GM12878 (cell line): ENCODE results near the gene PROZ. TPM values are rescaled to one million over a fixed set of nuclear protein-coding genes. Genes with fewer than 3 reads are reported as not detected.

Experiments used
- ATAC-seq: fragments of 200-7000 bp; cut with Tn5 transposase; 3 replicates; pipeline ENCODE4 v1.9.1; 2020; ENCODE audit warnings: mild to moderate bottlenecking, moderate library complexity
- BruUV-seq: library from RNA; stranded (reverse); fragments of 400-500 nt; replicated peaks from 2 replicates; lab custom pipeline; 2021; lab: Mats Ljungman, UMichigan
- CTCF ChIA-PET: fragments of 300-600 bp; sonication (Branson Sonifier 250); formaldehyde crosslinking; extraction: SDS; loops from one replicate; lab custom pipeline; 2021; ENCODE audit warnings: inconsistent platforms; lab: Yijun Ruan, JAX
- POLR2A ChIA-PET: fragments of 350-600 bp; formaldehyde crosslinking; extraction: SDS; loops from one replicate; lab custom pipeline; 2021; ENCODE audit warnings: inconsistent platforms; lab: Charles Lee
- RAD21 ChIA-PET: fragments of 300-600 bp; sonication (Branson Sonifier 250); formaldehyde crosslinking; loops from one replicate; lab custom pipeline; 2023; ENCODE audit warnings: antibody characterized with exemption; ENCODE audit not compliant: unreplicated experiment; lab: Charles Lee
- SMC1A ChIA-PET: fragments of 300-600 bp; sonication (Branson Sonifier 250); formaldehyde crosslinking; loops from one replicate; lab custom pipeline; 2023; ENCODE audit not compliant: unreplicated experiment, uncharacterized antibody; lab: Charles Lee
- DNase-seq: peaks from one replicate; pipeline ENCODE4 v3.0.0-alpha.2; 2011; ENCODE audit warnings: low read depth, low spot score
- FAIRE-seq: peaks from 3 replicates; lab custom pipeline; 2011; peaks lifted over from hg19 to GRCh38; lab: Jason Lieb, UNC
- H2AFZ ChIP-seq: 2 replicates; pipeline ENCODE4 v1.6.0; 2011; ENCODE audit warnings: low read depth, low read length, control low read depth; ENCODE audit not compliant: control insufficient read depth
- H3K27ac ChIP-seq: 2 replicates; pipeline ENCODE4 v1.5.1; 2011; ENCODE audit warnings: control low read depth; ENCODE audit not compliant: control insufficient read depth, insufficient read depth
- H3K27me3 ChIP-seq, 2 experiments: replicated peaks in 1 of 2; 2 replicates each; pipeline versions ENCODE4 v1.6.0 to v1.6.1; 2011; ENCODE audit warnings: low read length in 1 of 2; ENCODE audit not compliant: control insufficient read depth in 2 of 2, insufficient read depth in 2 of 2
- H3K36me3 ChIP-seq, 2 experiments: 2 replicates each; pipeline ENCODE4 v1.5.1; 2011; ENCODE audit warnings: low read length in 1 of 2; ENCODE audit not compliant: control insufficient read depth in 2 of 2, insufficient read depth in 2 of 2
- H3K4me1 ChIP-seq: 2 replicates; pipeline ENCODE4 v1.6.1; 2011; ENCODE audit warnings: mild to moderate bottlenecking, low read length, moderate library complexity, mixed read lengths; ENCODE audit not compliant: control insufficient read depth, insufficient read depth
- H3K4me2 ChIP-seq: 2 replicates; pipeline ENCODE4 v1.6.0; 2011; ENCODE audit warnings: control low read depth; ENCODE audit not compliant: control insufficient read depth, insufficient read depth
- H3K4me3 ChIP-seq: fragments of 200-600 bp; sonication (generic); 2 replicates; pipeline ENCODE4 v1.5.1; 2016
- H3K79me2 ChIP-seq: 2 replicates; pipeline ENCODE4 v1.6.0; 2011; ENCODE audit warnings: low read length; ENCODE audit not compliant: control insufficient read depth, insufficient read depth
- H3K9ac ChIP-seq: 2 replicates; pipeline ENCODE4 v1.8.0; 2011; ENCODE audit warnings: low read length, control low read depth, mixed read lengths; ENCODE audit not compliant: control insufficient read depth, insufficient read depth
- H3K9me3 ChIP-seq: replicated peaks from 3 replicates; pipeline ENCODE4 v1.5.1; 2011; ENCODE audit warnings: mild to moderate bottlenecking, low read length; ENCODE audit not compliant: control insufficient read depth, insufficient read depth
- H4K20me1 ChIP-seq: 2 replicates; pipeline ENCODE4 v1.6.0; 2011; ENCODE audit not compliant: control insufficient read depth, insufficient read depth
- ATF3 ChIP-seq: IDR thresholded peaks from 2 replicates; pipeline ENCODE4 v1.6.1; 2011; ENCODE audit warnings: low read depth, mild to moderate bottlenecking, low read length, moderate library complexity, borderline replicate concordance; ENCODE audit errors: extremely low read depth
- BMI1 ChIP-seq: fragments of 450-650 bp; IDR thresholded peaks from 2 replicates; pipeline ENCODE4 v1.6.1; 2016; ENCODE audit warnings: mild to moderate bottlenecking, moderate library complexity, borderline replicate concordance
- CREB1 ChIP-seq: IDR thresholded peaks from 2 replicates; pipeline ENCODE4 v1.6.1; 2012; ENCODE audit warnings: low read depth, mild to moderate bottlenecking, inconsistent platforms
- DPF2 ChIP-seq: fragments of 450-650 bp; IDR thresholded peaks from 2 replicates; pipeline ENCODE4 v1.6.1; 2017; ENCODE audit warnings: mild to moderate bottlenecking
- FOXK2 ChIP-seq: fragments of 450-650 bp; IDR thresholded peaks from 2 replicates; pipeline ENCODE4 v1.6.1; 2017; ENCODE audit warnings: mild to moderate bottlenecking, moderate library complexity
- JUNB ChIP-seq: IDR thresholded peaks from 2 replicates; pipeline ENCODE4 v1.6.1; 2016; ENCODE audit warnings: antibody characterized with exemption, mild to moderate bottlenecking
- MEF2B ChIP-seq: fragments of 450-650 bp; IDR thresholded peaks from 2 replicates; pipeline ENCODE4 v1.6.1; 2018; ENCODE audit warnings: mild to moderate bottlenecking, moderate library complexity; ENCODE audit not compliant: partially characterized antibody, poor library complexity, severe bottlenecking
- PKNOX1 ChIP-seq: fragments of 450-650 bp; IDR thresholded peaks from 2 replicates; pipeline ENCODE4 v1.6.1; 2016; ENCODE audit warnings: mild to moderate bottlenecking
- SMARCA5 ChIP-seq: fragments of 450-650 bp; IDR thresholded peaks from 2 replicates; pipeline ENCODE4 v1.6.1; 2017; ENCODE audit warnings: mild to moderate bottlenecking
- STAT1 ChIP-seq: fragments of 450-650 bp; conservative IDR thresholded peaks from 2 replicates; pipeline ENCODE4 v1.6.1; 2014; ENCODE audit warnings: antibody characterized with exemption, mild to moderate bottlenecking
- SUZ12 ChIP-seq: fragments of 200-600 bp; sonication (generic); IDR thresholded peaks from one replicate; pipeline ENCODE4 v1.6.1; 2018; ENCODE audit warnings: antibody characterized with exemption, mild to moderate bottlenecking; ENCODE audit not compliant: unreplicated experiment
- WRNIP1 ChIP-seq: IDR thresholded peaks from 2 replicates; pipeline ENCODE4 v1.6.1; 2011; ENCODE audit warnings: low read depth, low read length, improper control_type of control experiment, borderline replicate concordance
- ZNF274 ChIP-seq: IDR thresholded peaks from one replicate; pipeline ENCODE4 v1.8.0; 2011; ENCODE audit not compliant: insufficient read length, insufficient read depth
- WGBS: methylation state at CpG from one replicate; pipeline ENCODE4 v1.1.6; 2016; ENCODE audit warnings: low lambda C conversion rate; ENCODE audit not compliant: insufficient replicate concordance, insufficient coverage; ENCODE audit errors: missing lambda C conversion rate; 5-methylcytosine and 5-hydroxymethylcytosine counted together
- in situ Hi-C: fragments of 300-500 bp; cut with MboI; formaldehyde crosslinking; loops from 9 replicates; pipeline ENCODE4 v1.14.3; 2018; ENCODE audit warnings: mixed read lengths
- intact Hi-C: fragments of 100-400 bp; cut with micrococcal nuclease; formaldehyde crosslinking; loops from one replicate; pipeline ENCODE4 v1.14.2; 2022; ENCODE audit not compliant: unreplicated experiment
- polyA plus RNA-seq, 11 experiments: library from polyadenylated mRNA; depleted of rRNA in 4 of 11; unstranded in 6 of 11; stranded (reverse) in 5 of 11; fragments of >200 nt; fragmentation: Nextera tagmentation in 4 of 11; fragmentation: Illumina TruSeq in 1 of 11; extraction: Ambion mirVana in 4 of 11; extraction: Trizol in 1 of 11; gene quantifications; 1 replicate in 1 of 11; 2 replicates in 10 of 11; pipeline versions ENCODE4 v1.2.1 to v1.2.3, GENCODE V29; 2011 to 2016; ENCODE audit warnings: inconsistent platforms in 2 of 11, missing spikeins in 2 of 11, low read depth in 1 of 11
- total RNA-seq, 4 experiments: library from RNA; depleted of rRNA in 3 of 4; stranded (reverse); fragments of >200 nt in 3 of 4; fragmentation: Illumina TruSeq in 1 of 4; extraction: Trizol in 1 of 4; gene quantifications; 2 replicates each; pipeline versions ENCODE4 v1.2.1 to v1.2.3, GENCODE V29; 2013 to 2021

PROZ gene
- total and polyA plus RNA-seq, 10 of the 15 experiments (the other 5 are each of a cell fraction or from before 2014, with no cell fraction given) = 0.07 to 0.24 (median 0.21) TPM; not detected in 7

GRCh38 chr13:113129921-113130750 lies 28.3 kb upstream of the PROZ start:
- H3K4me3 ChIP-seq = no peak overlapping the region
- intact Hi-C loops (loop anchor here (10.0 kb wide), 1 partner anchor 185 kb away; no protein-coding TSS in a partner anchor), in situ Hi-C loops (no loop called here)
- no peaks in the 10 kb centered on the region for H3K36me3 ChIP-seq
- ChIA-PET CTCF (no interaction called here), SMC1A (interaction anchor here (0.6 kb wide), 1 partner anchor 802 kb away, joined by 3 read pairs; no protein-coding TSS in a partner anchor), RAD21 (no interaction called here), POLR2A (no interaction called here)
- no peak for DNase-seq
- no TSS peak for BruUV-seq
- H3K4me1 ChIP-seq = no peaks in the 10 kb centered on the region
- H4K20me1 ChIP-seq = no peaks in the 10 kb centered on the region
- 66% methylated on average over 58 of the region's 60 CpGs for WGBS
- no peak overlapping the region for H3K4me2 ChIP-seq
- no peak overlapping the region for H3K9ac ChIP-seq
- TF ChIP-seq PKNOX1 (no peak), WRNIP1 (no peak), FOXK2 (no peak), CREB1 (no peak), DPF2 (no peak), MEF2B (no peak), BMI1 (no peak), SUZ12 (no peak), ATF3 (no peak), JUNB (no peak), SMARCA5 (no peak), STAT1 (no peak), ZNF274 (no peak)
- no peak overlapping the region for H3K27ac ChIP-seq
- no peaks in the 10 kb centered on the region for H3K79me2 ChIP-seq
- H2AFZ ChIP-seq = no peak overlapping the region
- 0 out of 4 replicates have a peak, but pooled peaks cover 0 to 3% of the 10 kb centered on the region in 2 experiments for H3K27me3 ChIP-seq
- peaks cover 2% of the 10 kb centered on the region; the same call in 1 of the 3 replicates for H3K9me3 ChIP-seq
- FAIRE-seq = no peak
- no peak for ATAC-seq
